HG02938 (cell line): Measurements from ENCODE around the gene XG.
"Not testable (repeated sequence)": the region's sequence is repeated elsewhere in the genome, so short reads cannot be mapped to it uniquely, and the experiment has no call there.

ENCODE experiments used
- ATAC-seq: cut with Tn5 transposase; IDR thresholded peaks from one replicate; pipeline ENCODE4 v1.9.1; 2021; ENCODE audit warnings: mild to moderate bottlenecking, moderate library complexity; ENCODE audit not compliant: unreplicated experiment

The XG gene

GRCh38 chrX:2812161-2812907, 60.5 kb downstream of the XG start:
- ATAC-seq: not testable (repeated sequence)

- no peak for ATAC-seq
Measured at GRCh38 chrX:2817036-2817435, 65.2 kb downstream of the XG start.

- ATAC-seq: no peak
Measured at GRCh38 chrX:2819345-2820135, 67.7 kb downstream of the XG start.

- ATAC-seq: no peak
Measured at GRCh38 chrX:2820136-2820771, 68.4 kb downstream of the XG start.

DNA sequence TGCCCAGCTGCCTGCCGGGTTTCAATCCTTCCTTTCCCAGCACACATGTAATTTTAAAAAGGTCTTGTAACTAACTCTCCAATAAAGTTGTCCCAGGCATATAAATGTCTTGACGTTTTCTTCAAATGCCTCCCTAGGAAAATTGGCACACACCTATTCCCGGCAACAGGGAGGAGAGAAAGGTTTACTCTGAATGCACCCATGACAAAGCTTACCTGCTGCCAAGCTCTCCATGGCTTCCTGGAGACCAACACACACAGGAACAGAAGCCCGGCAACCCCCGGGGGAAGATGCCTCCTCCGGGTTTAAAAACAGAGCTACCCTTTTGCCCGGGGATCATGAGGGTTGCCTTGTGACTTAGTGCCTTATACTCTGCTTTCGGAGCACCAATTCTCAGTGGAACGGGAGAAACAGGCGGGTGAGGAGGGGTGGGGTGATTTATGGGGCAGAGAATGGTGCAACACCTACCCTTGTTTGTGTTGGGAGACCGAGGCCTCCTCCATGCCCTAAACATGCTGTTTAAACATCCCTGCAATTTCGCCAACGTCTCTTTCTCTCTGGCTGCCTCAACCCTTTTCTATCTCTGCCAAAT, 72.1 kb downstream of the XG start:
- no peak for ATAC-seq

DNA sequence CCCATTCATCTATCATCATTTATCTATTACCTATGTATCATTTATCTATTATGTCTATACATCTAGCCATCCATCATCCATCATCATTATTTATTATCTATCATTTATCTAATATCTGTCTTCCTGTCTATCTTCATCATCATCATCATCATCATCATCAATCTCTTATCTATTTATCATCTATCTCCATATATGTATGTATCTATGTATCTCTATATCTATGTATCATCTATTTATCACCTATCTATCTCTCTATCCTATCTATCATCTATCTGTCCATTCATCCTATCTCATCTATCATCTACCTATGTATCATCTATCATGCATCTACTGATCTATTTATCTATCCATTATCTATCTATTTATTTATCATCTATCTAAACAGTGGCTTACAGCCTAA, 73.0 kb downstream of the XG start:
- no peak for ATAC-seq

GRCh38 chrX:2828344-2828958, 76.6 kb downstream of the XG start, which contains the start of gene GYG2:
Gene GYG2, plus strand, starts transcription at chrX:2828930. Its CDS starts 1,259 bp downstream, at chrX:2830189.
- no peak for ATAC-seq

DNA sequence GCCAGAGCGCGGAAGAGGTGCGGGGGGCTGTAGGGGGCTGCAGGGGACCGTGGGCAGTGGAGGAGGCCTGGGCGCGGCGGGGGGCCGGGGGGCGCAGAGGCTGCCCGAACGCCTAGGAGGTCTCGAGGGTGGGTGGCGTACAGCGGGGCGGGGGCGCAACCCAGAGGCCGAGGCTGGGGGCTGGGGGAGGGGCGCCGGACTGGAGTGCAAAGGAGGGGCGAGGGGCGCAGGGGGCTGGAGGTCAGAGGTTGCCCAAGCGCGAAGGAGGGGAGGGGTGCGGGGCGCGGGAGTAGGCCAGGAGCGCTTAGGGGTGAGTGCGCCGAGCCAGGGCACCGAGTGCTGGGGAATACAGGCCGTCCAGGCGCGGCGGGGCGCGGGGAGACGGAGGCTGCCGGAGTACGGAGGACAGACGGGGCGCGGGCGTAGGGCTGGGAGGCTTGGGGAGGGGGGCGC, 77.1 kb downstream of the XG start:
- no peak for ATAC-seq

GRCh38 chrX:2829469-2830246, 77.8 kb downstream of the XG start:
- no peak for ATAC-seq

DNA sequence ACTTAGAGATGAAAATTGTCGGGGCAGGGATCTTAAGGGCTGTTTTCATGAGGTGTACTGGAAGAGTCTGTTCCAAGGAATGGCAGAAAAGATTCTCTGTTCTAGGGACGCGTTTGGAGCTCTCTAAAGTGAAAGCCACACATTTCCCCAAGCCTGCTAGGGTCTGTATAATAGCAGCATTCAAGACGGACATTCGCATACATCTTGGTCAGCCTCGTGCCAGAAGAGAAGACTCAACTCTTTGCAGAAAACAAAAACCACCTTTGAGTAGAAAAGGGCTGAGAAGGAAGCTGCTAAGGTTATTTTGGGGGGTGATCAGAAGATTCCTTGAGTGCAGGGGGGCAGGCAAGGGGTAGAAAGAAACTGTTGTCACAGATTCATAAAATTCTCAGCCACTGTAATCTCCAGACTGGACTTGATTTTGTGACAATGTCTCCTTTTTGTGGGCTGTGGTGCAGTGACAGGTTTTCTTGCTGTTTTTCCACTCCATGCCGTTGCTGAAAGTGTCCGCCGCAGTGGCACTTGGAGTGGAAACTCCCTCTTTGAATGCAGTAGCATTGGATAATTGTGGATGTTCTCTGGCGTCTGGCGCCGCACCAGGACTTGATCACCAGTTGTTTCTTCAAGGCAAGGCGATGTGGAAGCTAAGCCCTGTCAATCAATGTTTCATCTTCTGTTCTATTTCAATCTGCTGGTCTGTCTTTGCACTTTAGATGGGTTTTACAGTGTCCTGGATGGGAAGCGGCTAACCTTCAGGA, 79.8 kb downstream of the XG start:
- ATAC-seq: no peak

GRCh38 chrX:2837961-2838360, 86.1 kb downstream of the XG start:
- ATAC-seq: no peak

- no peak for ATAC-seq
Measured at GRCh38 chrX:2840961-2841360, 89.1 kb downstream of the XG start.

DNA sequence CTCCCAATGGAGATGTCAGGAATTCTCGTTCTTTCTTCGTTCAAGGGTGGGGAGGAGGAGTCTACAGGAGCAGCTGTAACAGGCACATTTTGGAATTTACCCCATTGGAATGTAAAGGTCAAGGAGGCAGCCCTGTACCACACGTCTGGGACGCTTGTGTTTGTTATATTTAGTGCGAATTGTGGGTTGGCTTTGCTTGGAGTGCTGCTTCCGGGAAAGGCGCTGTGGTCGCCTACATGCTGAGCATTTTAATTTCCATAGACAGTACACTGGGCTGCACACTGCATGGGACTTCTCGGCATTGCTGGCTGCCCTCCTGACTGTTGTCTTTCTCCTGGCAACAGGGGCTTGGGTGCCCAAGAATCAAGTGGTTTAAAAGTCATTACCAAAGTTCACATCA, 89.7 kb downstream of the XG start:
- ATAC-seq: no peak

- ATAC-seq: no peak
Measured at GRCh38 chrX:2846992-2847391, 95.2 kb downstream of the XG start.

- no peak for ATAC-seq
Measured at GRCh38 chrX:2848871-2849301, 97.0 kb downstream of the XG start.

GRCh38 chrX:2854918-2855317, 103.1 kb downstream of the XG start:
- no peak for ATAC-seq

GRCh38 chrX:2855761-2856160, 103.9 kb downstream of the XG start:
- ATAC-seq: no peak

DNA sequence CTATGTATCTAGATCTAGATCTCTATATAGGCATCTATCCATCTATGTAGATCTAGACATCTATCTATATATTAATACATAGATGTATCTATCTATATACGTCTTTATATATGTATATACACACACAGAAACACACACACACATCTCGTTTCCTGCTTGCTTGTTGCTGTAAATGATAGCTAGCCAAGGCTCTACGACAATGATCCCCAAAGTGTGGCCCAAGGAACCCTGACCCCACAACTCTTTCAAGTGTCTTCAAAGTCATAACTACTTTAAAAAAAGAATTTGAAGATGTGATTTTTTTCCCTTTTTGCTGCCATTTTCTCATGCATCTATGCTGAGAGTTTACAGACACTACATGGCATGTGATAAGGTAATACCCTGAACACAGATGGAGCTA, 105.7 kb downstream of the XG start:
- no peak for ATAC-seq

- no peak for ATAC-seq
Measured at GRCh38 chrX:2859197-2859797, 107.5 kb downstream of the XG start.
